ENCODE results near the gene CCNJL.

Gene CCNJL

DNA sequence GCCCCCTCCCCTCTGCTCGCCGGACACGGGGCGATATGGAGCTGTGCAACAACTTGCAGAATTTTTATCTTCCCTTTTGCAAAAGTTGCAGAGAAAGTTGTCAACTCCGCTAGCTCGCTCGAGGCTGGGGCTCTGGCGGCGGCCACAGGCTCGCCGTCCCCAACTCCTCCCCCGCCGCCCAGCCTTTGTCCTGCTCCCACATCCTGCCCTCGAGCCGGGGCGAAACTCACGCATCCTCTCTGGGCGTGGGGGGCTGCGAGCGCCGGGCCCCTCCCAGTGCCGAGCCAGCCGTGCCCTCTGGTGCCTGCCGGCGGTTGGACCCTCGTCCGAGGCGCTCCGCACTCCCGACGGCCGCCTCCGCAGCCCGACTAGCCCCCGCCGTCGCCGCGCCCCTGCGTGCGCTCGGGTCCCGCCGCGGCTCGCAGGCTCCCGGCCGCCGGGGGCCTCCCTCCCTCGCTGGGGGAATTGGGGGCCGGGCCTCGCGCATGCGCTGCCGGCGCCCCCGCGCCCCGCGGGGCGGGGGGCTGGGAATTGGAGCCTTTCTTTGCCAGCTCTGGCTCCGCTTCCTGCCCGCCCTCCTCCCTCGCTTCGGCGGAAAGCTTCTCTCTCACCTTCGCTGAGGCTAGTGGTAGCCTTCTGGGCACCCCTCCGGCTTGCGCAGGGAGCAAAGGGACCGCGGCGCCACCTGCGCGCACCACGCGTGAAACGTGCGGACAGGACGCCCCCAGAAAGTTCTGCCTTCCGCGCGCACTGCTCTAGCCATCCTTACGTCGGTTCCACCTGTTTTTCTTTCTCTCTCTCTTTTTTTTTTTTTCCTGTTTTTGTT, at the start of gene CCNJL:
Gene CCNJL, minus strand, starts transcription at position 431 of the 826 bp plus-strand sequence. CDS start 641 bp downstream, outside the sequence.
- TF ChIP-seq CTCF (IDR thresholded peaks at IDR 0.05; ENCODE audit: low read depth, low read length) = no peak

GRCh38 chr5:160361624-160362228, 49.4 kb upstream of the CCNJL start:
- no peak overlapping the region for H3K4me3 ChIP-seq (ENCODE audit: low read depth, low read length)
- TF ChIP-seq CTCF (IDR thresholded peaks at IDR 0.05; ENCODE audit: low read depth, low read length) = no peak

More for the DNA sequence above, at the start of gene CCNJL:
- peak within 1 kb of the TSS; percentile 79 for H3K4me3 ChIP-seq (ENCODE audit: low read depth, low read length)

GRCh38 chr5:160360310-160360709, 47.9 kb upstream of the CCNJL start:
- no peak for TF ChIP-seq CTCF (IDR thresholded peaks at IDR 0.05; ENCODE audit: low read depth, low read length)
- no peak overlapping the region for H3K4me3 ChIP-seq (ENCODE audit: low read depth, low read length)

DNA sequence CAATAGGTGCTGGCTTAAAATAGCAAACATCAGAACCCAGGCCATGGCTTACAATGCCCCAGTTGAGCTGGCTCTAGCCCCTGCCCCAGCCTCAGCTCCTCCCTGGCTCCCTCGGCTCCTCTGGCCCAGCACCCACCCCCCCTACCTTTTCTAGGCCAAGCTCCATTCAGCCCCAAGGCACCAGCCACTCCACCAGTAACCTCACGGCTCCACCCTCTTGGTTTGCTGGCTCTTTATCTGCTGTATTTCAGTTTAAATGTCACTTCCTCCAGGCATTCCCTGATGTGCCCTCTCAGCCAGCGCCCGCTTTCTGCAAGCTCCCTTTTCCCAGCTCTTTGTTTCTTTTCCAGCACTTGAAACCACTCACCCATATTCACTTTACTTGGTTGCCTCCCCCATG, 47.5 kb upstream of the CCNJL start:
- no peak overlapping the region for H3K4me3 ChIP-seq (ENCODE audit: low read depth, low read length)
- TF ChIP-seq CTCF (IDR thresholded peaks at IDR 0.05; ENCODE audit: low read depth, low read length) = no peak

DNA sequence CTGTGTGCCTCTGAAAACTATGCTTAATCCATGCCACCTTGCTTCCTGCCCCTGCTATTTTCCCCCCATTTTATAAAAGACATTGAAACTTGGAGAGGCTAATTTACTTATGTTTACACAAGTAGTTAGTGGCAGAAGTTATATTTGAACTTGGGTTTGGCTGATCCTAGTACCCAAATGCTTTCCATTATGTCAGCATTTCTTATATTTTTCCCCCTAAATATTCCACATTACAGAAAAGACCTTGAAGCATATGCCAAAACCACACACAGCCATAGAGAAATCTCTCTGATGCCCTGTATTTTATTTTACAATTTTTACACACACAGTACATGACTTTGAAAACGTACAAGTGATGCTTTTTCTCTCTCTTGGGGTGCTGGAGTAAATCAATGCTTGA, 46.9 kb upstream of the CCNJL start:
- TF ChIP-seq CTCF (IDR thresholded peaks at IDR 0.05; ENCODE audit: low read depth, low read length) = no peak
- no peak overlapping the region for H3K4me3 ChIP-seq (ENCODE audit: low read depth, low read length)

- TF ChIP-seq CTCF (IDR thresholded peaks at IDR 0.05; ENCODE audit: low read depth, low read length) = no peak
- no peak overlapping the region for H3K4me3 ChIP-seq (ENCODE audit: low read depth, low read length)
Measured at GRCh38 chr5:160357861-160358411, 45.6 kb upstream of the CCNJL start.

DNA sequence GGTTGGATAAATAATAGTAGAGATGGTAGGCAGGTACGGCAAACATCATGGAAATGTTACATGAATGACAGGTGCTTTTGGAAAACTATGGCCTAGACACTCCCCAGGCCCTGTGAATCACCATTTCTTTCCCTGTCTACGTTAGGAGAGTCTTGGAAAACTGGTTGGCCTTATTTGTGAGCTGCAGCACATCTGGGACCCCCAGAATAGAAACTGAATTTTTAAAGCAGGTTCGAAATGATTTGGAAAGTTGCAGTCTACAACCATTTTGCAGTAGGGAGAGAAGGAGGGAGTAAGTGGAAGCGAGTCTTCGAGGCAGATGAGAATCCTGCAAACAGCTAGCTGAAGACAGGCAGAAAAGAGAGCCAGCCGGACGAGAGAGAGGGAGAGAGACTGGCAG, 45.0 kb upstream of the CCNJL start:
- TF ChIP-seq CTCF (IDR thresholded peaks at IDR 0.05; ENCODE audit: low read depth, low read length) = no peak
- H3K4me3 ChIP-seq (ENCODE audit: low read depth, low read length) = no peak overlapping the region

Measured in WI38 (cell line).